Measurements from ENCODE around the gene MAST1.
A peak's percentile ranks its signal among the peaks of the same experiment; 100 is the strongest.

MAST1 gene

GRCh38 chr19:12864143-12864542 is 25.8 kb downstream of the MAST1 start:
- no peak overlapping the region for H3K9ac ChIP-seq (ENCODE audit: low read length)
- no peak overlapping the region for H4K91ac ChIP-seq (ENCODE audit: low read length)
- H3K18ac ChIP-seq (ENCODE audit: low read depth in 1 of 2, low read length in 2 of 2) = no peak overlapping the region
- H3K27me3 ChIP-seq (ENCODE audit: control insufficient read depth in 1 of 2, insufficient read depth in 1 of 2, low read length in 2 of 2) = peaks cover 4 to 10% of the 10 kb centered on the region in 2 experiments
- H2AFZ ChIP-seq (ENCODE audit: low read depth, low read length) = no peak overlapping the region
- no peak overlapping the region for H3K14ac ChIP-seq (ENCODE audit: low read length in 2 of 2)
- no peak overlapping the region for H4K8ac ChIP-seq (ENCODE audit: low read length)
- H2AK5ac ChIP-seq (ENCODE audit: low read length, severe bottlenecking) = no peak overlapping the region
- H3K4me2 ChIP-seq (ENCODE audit: low read length, poor library complexity, severe bottlenecking) = no peak overlapping the region
- no peak overlapping the region for H3K23ac ChIP-seq (ENCODE audit: low read length in 2 of 2)
- H3K79me1 ChIP-seq (replicated peaks; ENCODE audit: low read length, poor library complexity, severe bottlenecking) = no peaks in the 10 kb centered on the region
- H3K27ac ChIP-seq (ENCODE audit: low read length, poor library complexity, severe bottlenecking) = no peak overlapping the region
- DNase-seq = no peak
- 89% methylated on average over 4 of the region's 4 CpGs for WGBS
- no peaks in the 10 kb centered on the region for H3K9me3 ChIP-seq (ENCODE audit: control insufficient read depth, low read length)
- H3K4ac ChIP-seq (ENCODE audit: low read depth in 1 of 2, low read length in 2 of 2) = no peak overlapping the region
- H2BK5ac ChIP-seq (ENCODE audit: low read depth, low read length, poor library complexity, severe bottlenecking) = no peak overlapping the region
- no peaks in the 10 kb centered on the region for H3K36me3 ChIP-seq (ENCODE audit: control insufficient read depth in 1 of 2, insufficient read depth in 2 of 2, low read depth in 1 of 2, low read length in 2 of 2)
- H3K4me3 ChIP-seq (ENCODE audit: insufficient read depth in 1 of 2, low read depth in 1 of 2, low read length in 2 of 2) = no peak overlapping the region
- no peak overlapping the region for H2BK12ac ChIP-seq (ENCODE audit: low read length in 2 of 2)
- no peak overlapping the region for H2BK15ac ChIP-seq (ENCODE audit: low read depth, poor library complexity, severe bottlenecking)
- H2BK120ac ChIP-seq (ENCODE audit: low read depth, low read length) = no peak overlapping the region
- H3K4me1 ChIP-seq (ENCODE audit: control insufficient read depth, insufficient read depth, low read depth, low read length) = peaks cover 7% of the 10 kb centered on the region

GRCh38 chr19:12864721-12865715 is 26.7 kb downstream of the MAST1 start:
- H3K18ac ChIP-seq (ENCODE audit: low read depth in 1 of 2, low read length in 2 of 2) = no peak overlapping the region
- DNase-seq = no peak
- no peak overlapping the region for H2BK120ac ChIP-seq (ENCODE audit: low read depth, low read length)
- no peak overlapping the region for H3K9ac ChIP-seq (ENCODE audit: low read length)
- H3K27me3 ChIP-seq (ENCODE audit: control insufficient read depth in 1 of 2, insufficient read depth in 1 of 2, low read length in 2 of 2) = peaks cover 4 to 10% of the 10 kb centered on the region in 2 experiments
- H4K91ac ChIP-seq (ENCODE audit: low read length) = no peak overlapping the region
- H4K8ac ChIP-seq (ENCODE audit: low read length) = no peak overlapping the region
- H2BK15ac ChIP-seq (ENCODE audit: low read depth, poor library complexity, severe bottlenecking) = peak overlapping the region; percentile 13
- peaks cover 7% of the 10 kb centered on the region for H3K4me1 ChIP-seq (ENCODE audit: control insufficient read depth, insufficient read depth, low read depth, low read length)
- no peaks in the 10 kb centered on the region for H3K9me3 ChIP-seq (ENCODE audit: control insufficient read depth, low read length)
- no peak overlapping the region for H3K4ac ChIP-seq (ENCODE audit: low read depth in 1 of 2, low read length in 2 of 2)
- H2AK5ac ChIP-seq (ENCODE audit: low read length, severe bottlenecking) = no peak overlapping the region
- no peak overlapping the region for H3K27ac ChIP-seq (ENCODE audit: low read length, poor library complexity, severe bottlenecking)
- WGBS = 92% methylated on average over 33 of the region's 34 CpGs
- H2BK5ac ChIP-seq (ENCODE audit: low read depth, low read length, poor library complexity, severe bottlenecking) = no peak overlapping the region
- no peak overlapping the region for H2AFZ ChIP-seq (ENCODE audit: low read depth, low read length)
- no peak overlapping the region for H3K14ac ChIP-seq (ENCODE audit: low read length in 2 of 2)
- H3K4me3 ChIP-seq (ENCODE audit: insufficient read depth in 1 of 2, low read depth in 1 of 2, low read length in 2 of 2) = no peak overlapping the region
- H2BK12ac ChIP-seq (ENCODE audit: low read length in 2 of 2) = no peak overlapping the region
- H3K79me1 ChIP-seq (replicated peaks; ENCODE audit: low read length, poor library complexity, severe bottlenecking) = no peaks in the 10 kb centered on the region
- no peak overlapping the region for H3K4me2 ChIP-seq (ENCODE audit: low read length, poor library complexity, severe bottlenecking)
- H3K23ac ChIP-seq (ENCODE audit: low read length in 2 of 2) = no peak overlapping the region
- no peaks in the 10 kb centered on the region for H3K36me3 ChIP-seq (ENCODE audit: control insufficient read depth in 1 of 2, insufficient read depth in 2 of 2, low read depth in 1 of 2, low read length in 2 of 2)

- H3K4me1 ChIP-seq (ENCODE audit: control insufficient read depth, insufficient read depth, low read depth, low read length) = peaks cover 7% of the 10 kb centered on the region
- no peak overlapping the region for H2BK15ac ChIP-seq (ENCODE audit: low read depth, poor library complexity, severe bottlenecking)
- H3K27ac ChIP-seq (ENCODE audit: low read length, poor library complexity, severe bottlenecking) = no peak overlapping the region
- DNase-seq = no peak
- no peak overlapping the region for H3K14ac ChIP-seq (ENCODE audit: low read length in 2 of 2)
- peaks cover 4 to 10% of the 10 kb centered on the region in 2 experiments for H3K27me3 ChIP-seq (ENCODE audit: control insufficient read depth in 1 of 2, insufficient read depth in 1 of 2, low read length in 2 of 2)
- H3K23ac ChIP-seq (ENCODE audit: low read length in 2 of 2) = no peak overlapping the region
- no peak overlapping the region for H3K18ac ChIP-seq (ENCODE audit: low read depth in 1 of 2, low read length in 2 of 2)
- H3K4me3 ChIP-seq (ENCODE audit: insufficient read depth in 1 of 2, low read depth in 1 of 2, low read length in 2 of 2) = no peak overlapping the region
- H3K4me2 ChIP-seq (ENCODE audit: low read length, poor library complexity, severe bottlenecking) = no peak overlapping the region
- H2AK5ac ChIP-seq (ENCODE audit: low read length, severe bottlenecking) = no peak overlapping the region
- 80% methylated on average over 19 of the region's 19 CpGs for WGBS
- no peaks in the 10 kb centered on the region for H3K9me3 ChIP-seq (ENCODE audit: control insufficient read depth, low read length)
- no peak overlapping the region for H3K4ac ChIP-seq (ENCODE audit: low read depth in 1 of 2, low read length in 2 of 2)
- H2BK12ac ChIP-seq (ENCODE audit: low read length in 2 of 2) = no peak overlapping the region
- no peak overlapping the region for H3K9ac ChIP-seq (ENCODE audit: low read length)
- peak overlapping the region; percentile 67 for H4K91ac ChIP-seq (ENCODE audit: low read length)
- H2AFZ ChIP-seq (ENCODE audit: low read depth, low read length) = no peak overlapping the region
- H4K8ac ChIP-seq (ENCODE audit: low read length) = no peak overlapping the region
- H2BK120ac ChIP-seq (ENCODE audit: low read depth, low read length) = no peak overlapping the region
- no peaks in the 10 kb centered on the region for H3K36me3 ChIP-seq (ENCODE audit: control insufficient read depth in 1 of 2, insufficient read depth in 2 of 2, low read depth in 1 of 2, low read length in 2 of 2)
- no peak overlapping the region for H2BK5ac ChIP-seq (ENCODE audit: low read depth, low read length, poor library complexity, severe bottlenecking)
- no peaks in the 10 kb centered on the region for H3K79me1 ChIP-seq (replicated peaks; ENCODE audit: low read length, poor library complexity, severe bottlenecking)
Measured at GRCh38 chr19:12865746-12866415, 27.6 kb downstream of the MAST1 start.

GRCh38 chr19:12866416-12867119 is 28.3 kb downstream of the MAST1 start:
- Histone ChIP-seq H3K79me1 (replicated peaks; ENCODE audit: low read length, poor library complexity, severe bottlenecking) (no peaks in the 10 kb centered on the region), H2BK15ac (ENCODE audit: low read depth, poor library complexity, severe bottlenecking) (no peak overlapping the region), H3K4me1 (ENCODE audit: control insufficient read depth, insufficient read depth, low read depth, low read length) (peaks cover 7% of the 10 kb centered on the region), H2AK5ac (ENCODE audit: low read length, severe bottlenecking) (no peak overlapping the region), H3K4me2 (ENCODE audit: low read length, poor library complexity, severe bottlenecking) (no peak overlapping the region), H3K18ac (ENCODE audit: low read depth in 1 of 2, low read length in 2 of 2) (no peak overlapping the region), H4K91ac (ENCODE audit: low read length) (no peak overlapping the region), H2AFZ (ENCODE audit: low read depth, low read length) (no peak overlapping the region), H3K9ac (ENCODE audit: low read length) (no peak overlapping the region), H3K4me3 (ENCODE audit: insufficient read depth in 1 of 2, low read depth in 1 of 2, low read length in 2 of 2) (no peak overlapping the region), H3K27ac (ENCODE audit: low read length, poor library complexity, severe bottlenecking) (no peak overlapping the region), H3K4ac (ENCODE audit: low read depth in 1 of 2, low read length in 2 of 2) (no peak overlapping the region), H3K23ac (ENCODE audit: low read length in 2 of 2) (no peak overlapping the region), H2BK120ac (ENCODE audit: low read depth, low read length) (no peak overlapping the region), H3K27me3 (ENCODE audit: control insufficient read depth in 1 of 2, insufficient read depth in 1 of 2, low read length in 2 of 2) (peaks cover 4 to 10% of the 10 kb centered on the region in 2 experiments), H3K14ac (ENCODE audit: low read length in 2 of 2) (no peak overlapping the region), H2BK5ac (ENCODE audit: low read depth, low read length, poor library complexity, severe bottlenecking) (no peak overlapping the region), H3K36me3 (ENCODE audit: control insufficient read depth in 1 of 2, insufficient read depth in 2 of 2, low read depth in 1 of 2, low read length in 2 of 2) (no peaks in the 10 kb centered on the region), H3K9me3 (ENCODE audit: control insufficient read depth, low read length) (no peaks in the 10 kb centered on the region), H4K8ac (ENCODE audit: low read length) (no peak overlapping the region), H2BK12ac (ENCODE audit: low read length in 2 of 2) (no peak overlapping the region)
- DNase-seq = no peak
- 88% methylated on average over 24 of the region's 29 CpGs for WGBS
